ENCODE data around the gene SPAM1.

Gene SPAM1

GRCh38 chr7:124009321-124009720 lies 84.3 kb downstream of the SPAM1 start:
- H3K27ac ChIP-seq (ENCODE audit: poor library complexity, severe bottlenecking) = no peak overlapping the region
- no peaks in the 10 kb centered on the region for H3K27me3 ChIP-seq (ENCODE audit: insufficient read depth, poor library complexity, severe bottlenecking)
- DNase-seq (ENCODE audit: low spot score) (no peak), ATAC-seq (ENCODE audit: low read depth) (no peak)
- TF ChIP-seq CTCF (IDR thresholded peaks at IDR 0.05; ENCODE audit: poor library complexity, severe bottlenecking) = no peak
- no peak overlapping the region for H3K4me3 ChIP-seq (ENCODE audit: severe bottlenecking)
- no peaks in the 10 kb centered on the region for H3K36me3 ChIP-seq (ENCODE audit: low read depth)
- H3K4me1 ChIP-seq (ENCODE audit: insufficient read depth, poor library complexity, severe bottlenecking) = no peaks in the 10 kb centered on the region
- H3K9me3 ChIP-seq (ENCODE audit: severe bottlenecking) = no peaks in the 10 kb centered on the region

Data from RWPE2 (cell line).